CD4-positive, alpha-beta T cell treated with Interferon alpha-2 for 1 hour (primary cell): Measurements from ENCODE around the gene ATP2B2.
"Not testable (repeated sequence)": the region's sequence is repeated elsewhere in the genome, so short reads cannot be mapped to it uniquely, and the experiment has no call there.

ENCODE experiments used
- DNase-seq, 2 donors: peaks; one replicate each; pipeline ENCODE4 v3.0.0-alpha.2; 2020 to 2022

The ATP2B2 gene

DNA sequence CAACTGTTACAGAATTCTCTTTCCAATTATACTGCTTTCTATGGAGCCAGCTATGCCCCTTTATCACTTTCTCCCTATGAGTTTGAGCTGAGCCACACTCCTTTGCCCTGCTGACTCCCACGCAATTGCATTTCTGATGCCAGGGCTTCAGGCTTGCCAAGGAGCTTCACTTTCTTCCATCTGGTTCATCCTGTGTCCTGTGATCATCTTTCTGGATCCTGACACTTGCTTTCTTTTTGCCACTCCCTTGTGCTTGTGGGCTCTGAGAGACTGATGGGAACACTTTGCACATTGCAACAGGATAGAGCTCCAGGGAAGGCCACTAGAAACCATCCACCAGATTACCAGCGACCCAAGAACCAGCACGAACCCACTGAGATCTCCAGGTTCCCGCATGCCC, 107.5 kb downstream of the ATP2B2 start:
- no peak for DNase-seq

DNA sequence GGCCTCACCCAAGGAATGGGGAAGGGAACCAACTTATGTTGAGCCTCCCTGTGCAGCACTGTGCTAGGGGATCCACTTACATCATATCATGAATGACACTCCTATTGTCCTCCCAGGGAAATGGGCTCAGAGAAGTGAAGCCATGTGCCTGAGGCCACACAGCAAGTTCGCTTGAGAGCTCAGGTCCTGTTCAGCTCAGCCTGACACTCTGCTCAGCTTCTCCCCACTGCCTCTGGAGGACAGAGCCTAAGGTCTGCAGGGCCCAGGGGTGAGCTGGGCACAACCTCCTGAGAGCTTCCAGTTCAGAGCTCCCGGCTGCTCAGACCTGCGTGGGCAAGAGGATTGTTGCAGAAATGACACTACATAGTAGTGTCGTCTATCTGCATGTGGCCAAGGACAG, 108.5 kb downstream of the ATP2B2 start:
- DNase-seq = no peak

DNA sequence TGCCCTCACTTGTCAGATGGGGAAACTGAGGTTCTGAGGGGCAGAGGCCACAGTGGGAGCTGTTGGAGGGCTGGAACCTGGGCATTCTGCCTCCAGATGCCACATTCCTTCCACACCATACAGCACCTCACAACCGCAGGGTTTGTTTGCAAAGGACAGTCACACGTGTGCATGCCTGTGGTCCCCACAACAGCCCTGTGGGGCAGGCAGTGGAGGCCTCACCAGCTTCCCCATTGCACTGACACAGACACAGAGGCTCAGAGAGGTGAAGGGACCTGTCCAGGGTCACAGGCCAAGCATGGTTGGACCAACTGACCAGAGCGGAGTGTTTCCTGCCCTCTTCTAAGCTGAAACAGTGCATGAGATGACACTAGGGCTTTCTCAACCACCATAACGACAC, 109.3 kb downstream of the ATP2B2 start:
- DNase-seq = no peak

DNA sequence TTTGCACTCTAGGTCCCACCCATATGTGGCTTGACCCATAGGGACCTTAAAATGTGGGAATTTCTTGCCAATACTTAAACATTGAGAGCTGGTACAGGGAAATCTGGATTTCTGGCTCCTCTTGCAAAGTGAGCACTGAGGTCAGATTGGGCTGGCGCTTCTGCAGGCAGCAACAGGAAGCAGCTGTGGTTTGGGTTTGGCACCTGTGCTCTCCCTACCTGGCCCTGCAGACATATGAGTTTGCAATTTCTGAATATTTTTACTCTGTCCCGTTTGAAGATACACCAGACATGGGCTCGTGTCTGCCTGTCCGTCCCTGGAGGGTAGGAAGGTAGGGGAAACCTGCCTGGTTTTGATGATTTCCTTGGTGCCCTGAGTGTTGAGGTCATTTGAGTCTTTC, 109.7 kb downstream of the ATP2B2 start:
- DNase-seq = peak; percentile 18 to 48

DNA sequence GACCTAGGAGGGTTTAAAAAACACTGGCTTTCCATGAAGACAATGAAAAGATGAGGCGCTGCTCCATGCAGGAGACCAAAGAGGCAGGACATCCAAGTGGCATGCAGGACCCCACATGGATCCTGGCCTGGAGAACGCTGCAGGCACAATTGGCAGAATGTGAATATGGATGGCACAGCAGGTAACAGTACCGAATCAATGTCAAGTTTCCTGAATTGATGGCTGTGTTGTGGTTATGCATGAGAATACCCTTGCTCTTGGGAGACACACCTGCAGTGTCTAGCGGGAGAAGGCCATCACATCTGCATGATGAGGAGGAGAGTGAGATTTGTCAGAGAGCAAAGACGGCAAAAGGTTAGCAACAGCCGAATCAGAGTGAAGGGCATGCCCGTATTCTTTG, 110.2 kb downstream of the ATP2B2 start:
- no peak for DNase-seq

DNA sequence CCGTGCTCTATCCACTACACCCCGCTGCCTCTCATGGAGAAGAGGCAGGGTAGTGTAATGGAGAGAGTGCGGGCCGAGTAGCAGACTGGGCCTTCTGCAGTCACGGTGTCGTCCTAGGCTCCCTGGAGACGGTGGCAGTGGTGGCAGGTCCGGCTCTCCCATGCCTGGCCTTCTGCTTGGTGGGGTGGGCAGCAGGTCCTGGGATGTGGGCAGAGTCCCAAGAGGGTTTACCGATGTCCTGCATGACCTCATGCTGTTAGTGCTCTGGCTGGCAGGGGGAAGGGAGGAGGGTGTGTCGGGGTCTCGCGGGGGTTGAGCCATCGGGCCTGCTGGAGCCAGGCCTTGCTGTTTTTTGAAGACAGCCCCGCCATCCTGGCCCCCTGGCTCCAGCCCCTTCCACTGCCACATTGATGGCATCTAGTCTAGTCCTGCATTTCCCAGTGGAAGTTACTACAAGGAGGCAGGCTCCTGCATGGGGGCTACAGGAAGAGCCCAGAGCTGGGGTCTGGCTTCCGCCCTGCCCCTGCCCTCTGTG, 110.8 kb downstream of the ATP2B2 start:
- no peak for DNase-seq

DNA sequence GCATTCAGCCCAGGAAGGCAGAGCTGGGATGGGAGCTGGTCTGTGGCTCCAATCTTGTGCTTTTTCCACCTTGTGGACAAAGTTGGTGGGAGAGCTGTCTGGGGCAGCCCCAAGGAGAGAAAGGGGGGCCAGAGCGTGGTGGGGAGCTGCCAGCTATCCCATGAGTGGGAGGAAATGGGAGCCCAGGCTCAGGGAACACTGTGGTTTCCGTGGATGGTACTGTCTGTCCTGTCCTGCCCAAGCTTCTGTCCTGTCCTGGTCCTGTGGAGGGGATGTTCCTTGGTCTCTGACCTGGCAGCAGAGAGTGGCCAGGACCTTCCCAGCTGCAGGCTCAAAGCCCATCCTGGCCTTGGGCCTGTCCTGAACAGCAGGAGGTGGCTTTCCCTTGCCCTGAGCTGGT, 111.9 kb downstream of the ATP2B2 start:
- no peak for DNase-seq

DNA sequence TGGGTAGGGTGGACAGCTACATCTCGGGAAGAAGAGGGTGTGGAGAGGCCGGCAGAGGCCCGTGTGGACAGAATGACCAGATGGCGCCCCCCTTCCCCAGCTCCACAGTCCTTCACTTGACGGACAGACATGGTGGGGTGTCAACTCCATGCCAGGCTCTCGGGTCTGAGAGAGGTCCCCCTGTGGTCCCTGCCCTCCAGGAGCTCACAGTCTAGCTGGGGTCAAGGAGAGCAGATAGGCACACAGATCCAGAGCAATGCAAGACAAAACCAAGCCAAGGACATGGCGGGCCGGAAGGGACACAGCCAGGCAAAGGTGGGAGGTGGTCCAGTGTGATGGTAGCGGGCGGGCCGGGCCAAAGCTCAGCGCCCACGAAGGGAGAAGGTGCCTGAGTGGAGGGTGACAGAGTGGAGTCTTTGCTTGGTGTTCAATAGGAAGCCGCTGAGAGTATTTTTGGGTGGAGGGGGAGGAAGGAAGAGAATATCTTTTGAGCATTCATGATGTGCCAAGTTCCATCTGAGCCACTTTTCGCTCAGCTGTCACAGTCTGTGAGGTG, 112.4 kb downstream of the ATP2B2 start:
- no peak for DNase-seq

DNA sequence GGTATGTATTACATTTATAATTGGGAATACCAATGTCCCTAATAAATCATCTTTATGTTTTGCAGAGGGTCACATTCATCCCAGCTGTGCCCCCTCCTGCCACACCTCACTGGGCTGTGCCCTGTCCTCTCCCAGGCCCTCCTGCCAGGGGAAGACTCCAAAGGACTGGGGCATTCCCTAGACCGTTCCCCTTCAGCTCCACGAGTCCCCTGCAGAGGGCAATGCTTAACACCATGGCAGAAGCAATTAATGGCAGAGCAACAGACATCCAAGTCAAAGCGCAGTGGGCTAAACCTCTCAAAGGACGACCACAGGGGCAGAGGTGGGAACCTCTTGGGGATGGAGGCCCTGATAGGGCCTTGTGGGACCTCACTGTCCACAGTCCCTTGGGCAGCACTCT, 113.1 kb downstream of the ATP2B2 start:
- no peak for DNase-seq

DNA sequence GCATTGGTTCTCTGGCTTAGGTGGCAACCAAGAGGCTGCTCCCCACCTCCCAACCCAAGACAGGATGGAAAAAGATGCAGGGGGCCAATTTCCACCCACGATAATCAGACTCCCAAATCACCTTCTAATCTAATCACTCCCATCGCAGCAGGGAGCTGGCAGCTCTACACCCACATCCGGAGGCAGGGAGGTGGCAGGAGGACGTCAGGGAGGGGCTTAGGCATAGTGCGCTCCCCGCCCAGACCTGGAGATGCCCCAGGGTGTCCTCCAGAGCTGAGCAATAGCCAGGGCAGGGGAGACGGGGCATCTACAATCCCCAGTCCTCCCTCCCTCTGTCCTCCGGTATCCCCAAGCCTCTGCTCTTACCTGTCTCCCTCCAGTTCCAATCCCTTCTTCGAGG, 114.0 kb downstream of the ATP2B2 start:
- peak in 1 of 2 donors; percentile 20 for DNase-seq

DNA sequence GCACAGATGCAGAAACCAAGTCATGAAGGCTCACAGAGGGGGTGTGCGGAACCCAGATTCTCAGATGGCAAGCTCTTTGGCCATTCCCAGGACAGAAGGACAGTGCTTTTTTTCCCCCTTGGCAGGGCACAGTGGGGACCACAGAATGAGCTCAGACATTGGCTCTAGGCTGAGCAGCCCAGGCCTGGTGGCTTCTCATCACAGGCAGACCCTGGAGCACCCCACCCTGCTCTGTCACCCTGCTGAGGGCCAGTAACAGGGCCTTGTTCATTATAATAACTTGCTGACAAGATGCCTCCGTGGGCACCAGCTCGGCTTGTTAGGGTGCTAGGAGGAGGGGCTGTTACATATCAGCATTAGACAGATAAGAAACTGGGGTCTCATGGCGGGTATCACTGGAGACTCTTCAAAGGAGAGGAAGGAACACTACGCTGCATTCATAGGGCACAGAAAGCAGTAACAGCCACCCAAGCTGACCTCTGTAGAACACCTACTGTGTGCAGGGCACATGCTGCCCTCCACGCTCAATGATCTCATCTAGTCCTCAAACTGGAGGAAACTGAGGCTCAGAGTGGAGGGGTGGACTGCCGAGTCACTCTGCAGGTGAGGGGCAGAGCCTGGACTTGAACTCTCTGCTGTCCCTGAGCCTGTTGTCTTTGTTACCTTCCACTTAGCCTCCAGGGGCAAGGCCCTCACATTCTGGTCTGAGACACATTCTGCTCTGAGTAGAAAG, 114.6 kb downstream of the ATP2B2 start:
- DNase-seq = no peak

DNA sequence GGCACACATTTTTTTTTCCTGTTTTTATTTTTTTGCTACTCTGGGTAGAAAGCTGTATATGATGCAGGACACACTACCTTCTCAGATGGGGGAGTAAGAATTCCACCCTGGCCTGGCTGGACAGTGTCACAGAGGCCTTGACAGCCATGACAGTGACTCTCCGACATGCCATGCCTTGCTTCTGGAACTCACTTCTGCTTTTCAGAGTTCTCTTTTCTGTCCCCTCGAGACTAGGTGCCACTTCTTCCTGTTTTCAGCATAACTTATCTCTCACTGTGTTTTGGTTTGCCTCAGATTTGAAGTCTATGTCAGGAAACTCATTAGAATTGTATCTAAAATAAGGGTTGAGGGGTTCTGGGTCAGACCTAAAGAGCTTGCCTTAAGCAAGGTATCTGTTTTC, 115.4 kb downstream of the ATP2B2 start:
- DNase-seq = peak in 1 of 2 donors; percentile 46

DNA sequence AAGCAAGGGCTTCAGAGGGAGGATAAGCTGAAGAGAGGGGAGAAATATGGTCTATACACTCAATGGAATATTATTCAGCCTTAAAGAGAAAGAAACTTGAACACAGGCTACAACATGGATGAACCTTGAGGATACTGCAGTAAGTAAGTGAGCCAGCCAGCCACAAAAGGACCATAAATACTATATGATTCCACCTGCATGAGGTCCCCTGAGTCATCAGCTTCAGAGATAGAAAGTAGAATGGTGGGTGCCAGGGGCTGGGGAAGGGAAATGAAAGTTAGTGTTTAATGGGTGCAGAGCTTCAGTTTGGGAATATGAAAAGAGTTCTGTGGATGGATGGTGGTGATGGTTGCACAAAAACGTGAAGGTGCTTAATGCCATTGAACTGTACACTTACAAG, 116.0 kb downstream of the ATP2B2 start:
- no peak for DNase-seq

DNA sequence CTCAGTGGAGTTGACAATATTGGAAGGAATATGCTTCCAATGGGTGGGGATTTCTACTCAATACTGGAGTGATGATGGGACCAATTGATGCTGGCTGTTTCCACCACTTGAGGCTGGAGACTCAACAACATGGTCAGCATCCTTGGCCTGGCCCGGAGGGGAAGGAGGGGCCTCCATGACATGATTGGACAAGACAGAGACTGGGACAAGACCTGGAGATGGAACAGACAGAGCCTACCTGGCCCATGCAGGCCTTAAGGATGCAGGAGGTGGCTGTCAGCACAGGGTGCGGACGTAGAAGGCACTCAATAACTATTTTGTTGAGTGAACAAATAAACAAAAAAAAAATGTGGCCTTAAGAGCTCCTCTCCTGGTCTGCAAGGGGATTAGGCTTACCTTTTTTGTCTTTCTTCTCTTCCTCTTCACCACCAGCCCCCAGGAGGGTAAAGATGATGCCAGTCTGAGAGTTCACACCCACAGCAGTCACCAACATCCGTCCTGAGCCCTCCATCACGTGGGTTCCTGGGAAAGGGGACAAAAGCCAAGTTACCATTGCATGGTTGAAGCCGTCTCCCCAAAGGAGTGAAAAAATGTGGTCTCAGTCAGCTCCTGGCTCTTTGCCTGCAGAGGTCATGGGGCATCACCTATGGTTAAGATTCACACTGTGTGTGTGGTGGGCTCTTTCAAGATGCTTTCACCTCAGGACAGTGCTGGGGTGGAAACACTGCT, 117.3 kb downstream of the ATP2B2 start:
- no peak for DNase-seq

DNA sequence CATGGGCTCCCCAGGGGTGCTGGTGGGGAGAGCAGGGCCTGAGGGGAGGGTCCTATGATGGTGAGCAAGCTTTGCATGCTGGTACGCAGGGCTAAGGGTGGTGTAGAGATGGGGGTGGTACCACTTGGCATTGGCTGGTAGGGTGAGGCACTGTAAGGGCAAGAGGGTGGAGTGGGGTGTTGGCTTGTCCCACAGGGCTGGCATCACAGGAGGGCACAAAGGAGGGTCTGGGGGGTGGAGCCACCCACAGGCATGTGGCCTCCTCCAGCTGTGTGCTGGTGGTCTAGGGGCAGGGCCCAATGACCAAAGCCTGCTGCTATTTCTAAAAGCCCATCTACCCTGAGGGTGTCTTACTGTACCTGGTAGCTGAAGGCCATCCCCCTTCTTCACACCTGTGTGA, 119.3 kb downstream of the ATP2B2 start:
- no peak for DNase-seq

DNA sequence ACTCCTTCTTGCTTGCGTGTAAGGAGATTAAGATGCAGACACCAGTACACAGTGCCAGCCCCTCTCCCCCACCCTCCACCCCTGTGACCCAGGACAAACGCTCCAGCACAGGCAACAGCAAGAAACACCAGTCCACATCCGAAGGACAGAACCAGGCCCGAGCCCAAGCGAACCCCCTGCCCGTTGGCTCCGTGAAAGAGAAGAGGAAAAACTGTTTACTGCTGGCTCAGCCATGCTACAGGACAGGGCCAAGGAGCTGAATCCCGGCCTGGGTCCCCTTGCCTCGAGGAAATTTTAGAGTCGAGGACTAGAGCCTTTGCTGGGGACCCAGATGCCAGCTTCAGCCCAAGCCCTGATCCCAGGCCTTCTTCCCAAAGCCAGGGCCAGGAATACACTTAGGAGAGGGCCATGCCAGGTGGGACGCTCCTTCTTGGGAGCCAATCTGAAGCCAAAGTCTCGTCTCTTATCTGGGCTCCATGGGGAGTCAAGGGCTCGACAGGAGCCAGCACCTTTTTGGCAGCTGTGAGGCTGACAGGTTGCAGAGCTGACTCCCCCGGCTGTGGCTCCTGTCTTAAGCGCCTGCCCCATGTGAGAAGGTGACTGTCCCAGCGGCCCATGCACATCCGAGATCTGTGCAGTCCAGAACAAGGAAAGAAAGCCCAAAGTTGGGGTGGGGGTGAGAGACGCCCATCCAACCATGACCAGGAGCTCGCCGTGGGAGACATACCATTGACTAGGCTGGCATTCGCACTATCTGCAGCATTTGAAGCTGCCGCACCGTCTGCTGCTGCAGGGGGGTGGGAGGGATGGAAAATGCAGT, 120.6 kb downstream of the ATP2B2 start:
- DNase-seq = no peak

DNA sequence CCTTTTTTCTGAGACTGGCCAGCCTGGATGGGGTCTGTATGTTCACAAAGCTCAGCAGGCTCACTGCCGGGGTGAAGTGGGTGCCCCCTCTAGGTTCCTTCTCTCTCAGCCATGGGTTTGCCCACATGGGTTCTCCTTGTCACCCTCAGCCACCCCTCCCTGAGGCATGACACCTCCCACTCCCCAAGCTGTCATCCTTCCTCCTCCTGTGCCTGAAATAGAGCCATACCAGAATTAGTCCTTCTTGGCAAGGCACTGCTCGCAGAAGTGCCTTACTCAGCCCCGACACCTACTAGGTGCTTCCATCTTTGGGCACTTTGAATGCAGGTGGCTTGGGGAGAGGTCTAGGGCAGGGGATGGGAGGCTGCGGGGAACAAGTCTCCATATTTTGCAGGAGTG, 121.5 kb downstream of the ATP2B2 start:
- DNase-seq = no peak

DNA sequence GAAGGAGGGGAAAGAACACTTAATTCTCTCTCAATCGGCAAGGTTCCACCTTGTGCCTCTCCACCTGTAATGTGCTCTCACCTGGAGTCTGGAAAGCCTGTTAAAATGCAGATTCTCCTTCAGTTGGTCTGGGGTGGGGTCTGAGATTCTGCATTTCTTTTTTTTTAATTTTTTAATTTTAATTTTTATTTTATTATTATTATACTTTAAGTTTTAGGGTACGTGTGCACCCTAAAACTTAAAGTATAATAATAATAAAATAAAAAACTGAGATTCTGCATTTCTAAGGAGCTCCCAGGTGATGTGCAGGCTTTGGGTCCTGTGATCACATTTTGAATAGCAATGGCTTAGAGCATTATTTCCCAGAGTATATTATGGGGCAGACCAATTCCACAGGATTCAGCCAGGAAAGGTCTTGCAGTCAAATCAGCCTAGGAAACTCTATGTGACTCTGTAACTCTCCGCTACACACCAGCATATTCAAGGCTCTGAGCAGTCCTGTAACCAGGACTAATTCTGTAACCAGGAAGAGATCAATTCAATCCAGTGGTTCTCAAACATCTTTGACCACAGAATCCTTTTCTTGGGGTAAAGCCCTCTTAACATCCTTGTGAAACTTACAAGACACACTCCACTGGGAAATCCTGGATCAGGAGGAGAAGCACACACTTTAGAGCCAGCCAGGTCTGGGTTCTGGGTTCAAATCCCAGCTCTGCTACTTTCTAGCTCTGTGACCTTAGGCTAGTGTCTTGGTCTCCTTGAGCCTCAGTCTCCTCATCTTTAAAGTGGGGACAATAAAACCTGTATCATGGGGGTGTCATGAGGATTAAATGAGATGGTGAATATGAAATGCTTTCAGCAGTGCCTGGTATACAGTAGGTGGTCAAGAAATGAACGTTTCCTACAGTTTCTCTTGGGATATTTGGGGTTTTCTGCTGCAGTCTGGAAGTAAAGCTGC, 122.2 kb downstream of the ATP2B2 start:
- DNase-seq = no peak

DNA sequence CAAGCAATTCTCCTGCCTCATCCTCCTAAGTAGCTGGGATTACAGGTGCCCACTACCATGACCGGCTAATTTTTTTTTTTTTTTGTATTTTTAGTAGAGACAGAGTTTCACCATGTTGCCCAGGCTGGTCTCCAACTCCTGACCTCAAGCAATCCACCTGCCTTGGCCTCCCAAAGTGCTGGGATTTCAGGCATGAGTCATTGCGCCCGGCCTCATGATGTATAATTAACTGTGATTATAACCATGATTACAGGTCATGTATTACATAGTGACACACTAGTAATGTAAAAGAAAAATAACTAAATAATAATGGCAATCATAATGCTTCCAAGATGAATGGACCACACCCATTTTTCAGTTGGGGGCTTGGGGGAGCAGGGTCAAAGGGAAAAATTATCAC, 122.9 kb downstream of the ATP2B2 start:
- DNase-seq = not testable (repeated sequence)

DNA sequence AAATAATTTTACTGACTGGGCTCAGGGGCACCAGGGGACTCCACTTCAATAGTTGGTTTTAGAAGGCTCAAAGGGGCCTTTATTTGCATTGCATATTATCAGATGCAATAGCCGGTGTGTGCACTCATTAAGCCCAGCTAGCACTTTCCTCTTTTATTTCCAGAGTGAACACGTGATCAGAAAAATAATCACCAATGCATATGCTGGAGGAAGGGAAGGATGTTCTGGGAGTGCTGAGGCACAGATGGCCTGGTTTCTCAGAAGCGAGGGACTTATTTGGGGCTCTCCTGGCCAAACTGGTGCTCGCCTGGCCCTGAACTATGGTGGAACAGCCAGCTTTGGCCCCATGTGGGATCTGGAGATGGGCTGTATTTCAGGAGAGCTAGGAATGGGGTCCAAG, 124.0 kb downstream of the ATP2B2 start:
- DNase-seq = no peak

DNA sequence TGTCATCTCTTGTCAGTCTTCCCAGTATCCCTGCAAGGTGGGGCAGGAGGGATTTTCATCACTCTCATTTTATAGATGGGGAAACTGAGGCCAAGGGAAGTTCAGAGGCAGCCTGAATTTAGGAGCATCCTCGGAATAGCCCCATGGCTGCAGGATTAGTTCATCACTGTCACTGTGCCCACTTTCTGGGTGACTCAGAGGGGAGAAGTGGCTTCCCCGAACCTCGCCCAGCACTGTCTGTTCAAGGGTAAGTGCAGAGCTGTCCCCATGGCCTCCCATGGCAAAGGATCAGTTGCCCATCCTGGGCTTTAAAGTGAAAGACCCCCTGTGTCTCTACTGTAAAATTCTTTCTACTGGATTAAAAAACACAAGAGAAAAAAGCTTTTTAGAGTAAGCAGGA, 124.5 kb downstream of the ATP2B2 start:
- no peak for DNase-seq

DNA sequence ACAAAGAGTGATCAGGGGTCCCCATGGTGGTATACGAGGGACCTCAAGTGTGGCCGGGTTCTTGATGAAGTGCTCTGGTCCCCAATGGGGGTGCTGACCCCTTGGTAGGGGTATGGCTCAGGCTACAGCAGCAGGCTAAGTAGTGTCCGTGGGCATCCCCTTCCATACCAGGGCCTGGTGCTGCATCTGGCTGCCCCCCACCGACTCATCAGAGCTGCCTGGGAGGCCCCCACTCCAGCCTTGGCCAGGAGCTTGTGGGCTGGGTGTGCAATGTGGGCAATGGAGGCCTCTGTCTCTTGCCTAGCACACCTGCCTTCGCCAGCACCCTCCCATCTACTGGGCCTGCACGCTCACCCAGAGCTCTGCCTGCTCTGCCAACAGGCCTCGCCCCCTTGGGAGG, 125.4 kb downstream of the ATP2B2 start:
- no peak for DNase-seq
